NT2/D1 (cell line): ENCODE measurements around the gene TRIM36.

Experiments
- SUZ12 ChIP-seq: IDR thresholded peaks from 2 replicates; pipeline ENCODE4 v1.6.1; 2011; ENCODE audit not compliant: insufficient read length, insufficient read depth; ENCODE audit errors: extremely low read depth
- YY1 ChIP-seq: IDR thresholded peaks from 2 replicates; pipeline ENCODE4 v1.6.1; 2011; ENCODE audit not compliant: insufficient read length, insufficient read depth
- ZNF274 ChIP-seq: IDR thresholded peaks from 2 replicates; pipeline ENCODE4 v1.6.1; 2011; ENCODE audit warnings: mild to moderate bottlenecking, low read depth, low read length

- no peak for TF ChIP-seq YY1
- no peak for TF ChIP-seq ZNF274
- TF ChIP-seq SUZ12, result no peak
Observed at GRCh38 chr5:115186794-115187193, 17.1 kb upstream of the TRIM36 start.
